OCI-LY3 (cell line): Measurements from ENCODE around the gene DOCK6.

Source experiments
- H2AFZ ChIP-seq: fragments of 200-600, 300-600 bp; shearing (Covaris generic); 2 replicates; pipeline ENCODE4 v1.6.0; 2014; ENCODE audit warnings: antibody characterized with exemption, low read depth, low read length
- H3K27ac ChIP-seq: fragments of 200-600, 300-600 bp; sonication (generic); 2 replicates; pipeline ENCODE4 v1.5.1; 2014; ENCODE audit warnings: mild to moderate bottlenecking, low read length, moderate library complexity, mixed read lengths
- H3K27me3 ChIP-seq: fragments of 200-600, 300-600 bp; sonication (generic); 2 replicates; pipeline ENCODE4 v1.6.1; 2014; ENCODE audit warnings: low read depth, low read length, mixed read lengths
- H3K36me3 ChIP-seq: fragments of 200-600, 300-600 bp; sonication (generic); replicated peaks from 2 replicates; pipeline ENCODE3; 2014; ENCODE audit warnings: low read depth, low read length, mixed read lengths
- H3K4me1 ChIP-seq: fragments of 300-600, 200-600 bp; sonication (generic); 2 replicates; pipeline ENCODE4 v1.6.1; 2014; ENCODE audit warnings: low read length, mixed read lengths
- H3K4me2 ChIP-seq: fragments of 200-600, 300-600 bp; sonication (generic); 2 replicates; pipeline ENCODE4 v1.6.1; 2014; ENCODE audit warnings: low read length, mixed read lengths
- H3K4me3 ChIP-seq: fragments of 300-600, 200-600 bp; sonication (generic); 2 replicates; pipeline ENCODE4 v1.5.1; 2014; ENCODE audit warnings: antibody characterized with exemption, mild to moderate bottlenecking, low read length, moderate library complexity
- H3K79me2 ChIP-seq: fragments of 300-600, 200-600 bp; shearing (Covaris generic); 2 replicates; pipeline ENCODE4 v1.6.1; 2014; ENCODE audit warnings: mild to moderate bottlenecking, low read length, mixed read lengths
- H3K9ac ChIP-seq: fragments of 300-600, 200-600 bp; shearing (Covaris generic); 2 replicates; pipeline ENCODE4 v1.6.0; 2014; ENCODE audit warnings: mild to moderate bottlenecking, low read length, moderate library complexity
- H3K9me3 ChIP-seq: fragments of 200-600, 300-600 bp; shearing (Covaris generic); 2 replicates; pipeline ENCODE4 v1.6.1; 2014; ENCODE audit warnings: low read length, mixed read lengths; ENCODE audit not compliant: insufficient read depth
- H4K20me1 ChIP-seq: fragments of 200-600, 300-600 bp; sonication (generic); 2 replicates; pipeline ENCODE4 v1.6.1; 2016; ENCODE audit warnings: low read length, mixed read lengths; ENCODE audit not compliant: insufficient read depth
- EZH2phosphoT487 ChIP-seq: fragments of 200-600 bp; shearing (Covaris generic); IDR thresholded peaks from 2 replicates; pipeline ENCODE4 v1.6.1; 2018; ENCODE audit warnings: antibody characterized with exemption, mixed run types, low read depth
- TF ChIP-seq, protein P1 (sequence below): fragments of 200-600, 300-600 bp; sonication (generic); IDR thresholded peaks from 2 replicates; pipeline ENCODE4 v1.5.1; 2014; ENCODE audit warnings: antibody characterized with exemption, low read length, low read depth

The DOCK6 gene

DNA sequence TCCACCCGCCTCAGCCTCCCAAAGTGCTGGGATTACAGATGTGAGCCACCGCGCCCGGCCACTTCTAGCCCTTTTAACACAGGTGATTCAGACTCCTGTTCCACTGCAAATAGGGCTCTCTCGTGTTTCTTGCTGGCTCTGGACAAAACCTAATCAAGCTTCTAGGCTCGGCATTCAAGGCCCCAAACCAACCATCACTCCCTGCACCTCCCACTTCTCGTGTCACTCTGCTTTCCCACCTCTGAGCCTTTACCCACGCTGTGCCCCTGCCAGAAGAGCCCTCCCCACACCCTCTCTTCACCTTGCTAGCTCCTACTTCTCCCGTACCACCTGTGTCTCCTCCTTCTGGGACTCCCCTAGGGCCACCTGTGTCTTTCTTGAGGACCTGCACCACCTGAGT lies 84.7 kb downstream of the DOCK6 start:
- H3K36me3 ChIP-seq: peaks cover 4% of the 10 kb centered on the region

DNA sequence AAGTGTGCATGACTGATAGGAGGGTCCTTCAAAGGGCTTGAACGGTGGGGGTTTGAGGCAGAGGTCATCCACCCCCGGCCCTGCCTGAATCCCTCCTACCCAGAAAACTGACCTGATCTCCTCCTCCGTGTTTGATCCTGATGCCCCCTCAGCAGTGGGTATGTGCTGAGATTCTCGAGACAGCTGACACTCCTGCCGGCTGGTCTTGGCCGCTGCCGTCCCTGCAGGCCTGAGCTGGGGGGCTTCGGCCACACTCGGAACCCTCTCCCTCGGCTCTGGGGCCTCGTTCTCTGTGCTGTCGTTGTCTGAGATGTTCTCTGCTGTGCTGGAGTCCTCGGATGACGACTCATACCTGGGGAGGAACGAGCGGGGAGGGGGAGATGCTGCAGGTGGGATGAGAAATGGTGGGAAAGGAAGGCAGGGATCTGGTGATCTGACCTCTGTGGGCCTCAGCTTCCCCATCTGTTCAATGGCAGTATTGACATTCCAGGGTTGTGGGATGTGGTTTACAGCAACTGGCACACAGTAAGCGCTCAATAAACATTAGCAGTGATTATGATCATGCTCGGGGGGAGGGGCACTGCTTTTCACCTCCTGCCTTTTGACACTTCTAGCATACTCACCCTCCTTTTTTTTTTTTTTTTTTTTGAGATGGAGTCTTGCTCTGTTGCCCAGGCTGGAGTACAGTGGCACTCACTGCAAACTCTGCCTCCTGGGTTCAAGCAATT lies 85.7 kb downstream of the DOCK6 start:
- Histone ChIP-seq H3K36me3 (peaks cover 4% of the 10 kb centered on the region), H3K27me3 (peaks cover 3% of the 10 kb centered on the region; the same call in 1 of the 2 replicates), H3K9me3 (no peaks in the 10 kb centered on the region), H3K4me1 (peaks cover 27% of the 10 kb centered on the region), H3K4me3 (no peak overlapping the region), H3K4me2 (no peak overlapping the region), H3K79me2 (no peaks in the 10 kb centered on the region), H3K9ac (no peak overlapping the region), H3K27ac (no peak overlapping the region), H2AFZ (no peak overlapping the region), H4K20me1 (no peaks in the 10 kb centered on the region)
- no peak for TF ChIP-seq EZH2phosphoT487
- TF ChIP-seq, protein P1, sequence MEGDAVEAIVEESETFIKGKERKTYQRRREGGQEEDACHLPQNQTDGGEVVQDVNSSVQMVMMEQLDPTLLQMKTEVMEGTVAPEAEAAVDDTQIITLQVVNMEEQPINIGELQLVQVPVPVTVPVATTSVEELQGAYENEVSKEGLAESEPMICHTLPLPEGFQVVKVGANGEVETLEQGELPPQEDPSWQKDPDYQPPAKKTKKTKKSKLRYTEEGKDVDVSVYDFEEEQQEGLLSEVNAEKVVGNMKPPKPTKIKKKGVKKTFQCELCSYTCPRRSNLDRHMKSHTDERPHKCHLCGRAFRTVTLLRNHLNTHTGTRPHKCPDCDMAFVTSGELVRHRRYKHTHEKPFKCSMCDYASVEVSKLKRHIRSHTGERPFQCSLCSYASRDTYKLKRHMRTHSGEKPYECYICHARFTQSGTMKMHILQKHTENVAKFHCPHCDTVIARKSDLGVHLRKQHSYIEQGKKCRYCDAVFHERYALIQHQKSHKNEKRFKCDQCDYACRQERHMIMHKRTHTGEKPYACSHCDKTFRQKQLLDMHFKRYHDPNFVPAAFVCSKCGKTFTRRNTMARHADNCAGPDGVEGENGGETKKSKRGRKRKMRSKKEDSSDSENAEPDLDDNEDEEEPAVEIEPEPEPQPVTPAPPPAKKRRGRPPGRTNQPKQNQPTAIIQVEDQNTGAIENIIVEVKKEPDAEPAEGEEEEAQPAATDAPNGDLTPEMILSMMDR: no peak

More for the DNA sequence above, 84.7 kb downstream of the DOCK6 start:
- Histone ChIP-seq H3K4me2 (no peak overlapping the region), H3K9ac (no peak overlapping the region), H2AFZ (no peak overlapping the region), H4K20me1 (no peaks in the 10 kb centered on the region), H3K9me3 (no peaks in the 10 kb centered on the region), H3K27ac (no peak overlapping the region), H3K27me3 (peaks cover 3% of the 10 kb centered on the region; the same call in 1 of the 2 replicates), H3K79me2 (no peaks in the 10 kb centered on the region), H3K4me1 (peaks cover 27% of the 10 kb centered on the region), H3K4me3 (no peak overlapping the region)
- no peak for TF ChIP-seq EZH2phosphoT487
- TF ChIP-seq, protein P1: no peak

DNA sequence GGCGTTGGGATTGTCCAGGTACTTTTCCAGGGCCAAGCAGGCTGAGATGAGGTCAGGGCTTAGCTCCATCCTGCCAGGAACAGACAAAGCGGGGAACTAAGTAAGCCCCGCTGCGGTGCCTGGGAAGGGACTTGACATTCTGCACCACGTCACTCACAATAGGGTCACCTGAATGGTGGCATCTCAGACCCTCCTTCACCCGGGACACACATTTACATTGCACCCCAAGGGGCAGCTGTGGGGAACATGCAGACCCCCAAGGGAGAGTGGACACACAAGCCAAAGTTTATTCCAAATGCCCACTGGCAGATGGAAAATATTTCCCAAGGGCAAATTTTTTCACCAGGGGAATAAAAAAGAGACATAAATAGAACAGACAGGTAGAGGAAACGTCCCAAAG lies 86.4 kb downstream of the DOCK6 start:
- H3K4me2 ChIP-seq: no peak overlapping the region
- H3K4me1 ChIP-seq: peaks cover 22% of the 10 kb centered on the region
- no peak overlapping the region for H2AFZ ChIP-seq
- H3K4me3 ChIP-seq: no peak overlapping the region
- no peaks in the 10 kb centered on the region for H4K20me1 ChIP-seq
- no peak overlapping the region for H3K9ac ChIP-seq
- no peak for TF ChIP-seq EZH2phosphoT487
- TF ChIP-seq, protein P1: no peak
- no peak overlapping the region for H3K27ac ChIP-seq
- H3K9me3 ChIP-seq: no peaks in the 10 kb centered on the region
- no peaks in the 10 kb centered on the region for H3K79me2 ChIP-seq
- H3K36me3 ChIP-seq: peaks cover 4% of the 10 kb centered on the region
- H3K27me3 ChIP-seq: peaks cover 3% of the 10 kb centered on the region; the same call in 1 of the 2 replicates

DNA sequence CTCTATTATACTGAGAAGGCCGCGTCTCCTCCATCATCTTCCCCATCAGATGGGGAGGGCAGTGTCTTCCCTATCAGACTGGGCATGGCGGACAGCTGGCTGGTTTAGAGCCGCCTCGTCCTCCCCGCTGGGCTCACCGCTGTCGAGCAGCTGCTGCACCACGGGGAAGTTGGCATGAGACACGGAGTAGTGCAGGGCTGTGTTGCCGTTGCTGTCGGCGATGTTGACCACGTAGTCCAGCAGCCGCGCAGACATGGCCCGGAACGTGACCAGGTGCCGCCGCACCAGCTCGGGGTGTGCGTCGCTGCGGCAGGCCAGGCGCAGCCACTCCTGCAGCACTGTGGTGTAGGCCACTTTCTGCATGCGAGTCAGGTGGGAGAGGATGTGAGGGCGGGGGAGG lies 88.0 kb downstream of the DOCK6 start:
- peaks cover 8% of the 10 kb centered on the region for H3K4me1 ChIP-seq
- no peak for TF ChIP-seq EZH2phosphoT487
- TF ChIP-seq, protein P1: no peak
- H3K9ac ChIP-seq: no peak overlapping the region
- H3K36me3 ChIP-seq: peaks cover 4% of the 10 kb centered on the region
- no peak overlapping the region for H3K27ac ChIP-seq
- H3K4me3 ChIP-seq: no peak overlapping the region
- H4K20me1 ChIP-seq: no peaks in the 10 kb centered on the region
- H3K4me2 ChIP-seq: no peak overlapping the region
- H2AFZ ChIP-seq: no peak overlapping the region
- H3K9me3 ChIP-seq: no peaks in the 10 kb centered on the region
- H3K27me3 ChIP-seq: peaks cover 3% of the 10 kb centered on the region; the same call in 1 of the 2 replicates
- H3K79me2 ChIP-seq: no peaks in the 10 kb centered on the region
